ENCODE results near the gene ZCWPW2.

The ZCWPW2 gene

GRCh38 chr3:28386049-28386448 lies 37.5 kb downstream of the ZCWPW2 start:
- DNase-seq (ENCODE audit: low read depth) = no peak

- no peak for DNase-seq (ENCODE audit: low read depth)
Measured at GRCh38 chr3:28388978-28389377, 40.5 kb downstream of the ZCWPW2 start.

- DNase-seq (ENCODE audit: low read depth) = no peak
Measured at GRCh38 chr3:28399206-28399605, 50.7 kb downstream of the ZCWPW2 start.

GRCh38 chr3:28406241-28406640 lies 57.7 kb downstream of the ZCWPW2 start:
- no peak for DNase-seq (ENCODE audit: low read depth)

- no peak for DNase-seq (ENCODE audit: low read depth)
Measured at GRCh38 chr3:28449398-28449797, 100.9 kb downstream of the ZCWPW2 start.

- no peak for DNase-seq (ENCODE audit: low read depth)
Measured at GRCh38 chr3:28462866-28463265, 114.3 kb downstream of the ZCWPW2 start.

GRCh38 chr3:28467414-28467813 lies 118.9 kb downstream of the ZCWPW2 start:
- no peak for DNase-seq (ENCODE audit: low read depth)

GRCh38 chr3:28476194-28476593 lies 127.7 kb downstream of the ZCWPW2 start:
- DNase-seq (ENCODE audit: low read depth) = no peak

GRCh38 chr3:28476764-28477163 lies 128.2 kb downstream of the ZCWPW2 start:
- DNase-seq (ENCODE audit: low read depth) = no peak

GRCh38 chr3:28485164-28485563 lies 136.6 kb downstream of the ZCWPW2 start:
- DNase-seq (ENCODE audit: low read depth) = no peak

- DNase-seq (ENCODE audit: low read depth) = no peak
Measured at GRCh38 chr3:28495301-28495700, 146.8 kb downstream of the ZCWPW2 start.

GRCh38 chr3:28502397-28502937 lies 153.9 kb downstream of the ZCWPW2 start:
- no peak for DNase-seq (ENCODE audit: low read depth)

GRCh38 chr3:28504976-28505375 lies 156.5 kb downstream of the ZCWPW2 start:
- no peak for DNase-seq (ENCODE audit: low read depth)

GRCh38 chr3:28521663-28522062 lies 173.1 kb downstream of the ZCWPW2 start:
- DNase-seq (ENCODE audit: low read depth) = no peak

- DNase-seq (ENCODE audit: low read depth) = no peak
Measured at GRCh38 chr3:28542351-28542750, 193.8 kb downstream of the ZCWPW2 start.

- no peak for DNase-seq (ENCODE audit: low read depth)
Measured at GRCh38 chr3:28544236-28544635, 195.7 kb downstream of the ZCWPW2 start.

GRCh38 chr3:28544831-28545230 lies 196.3 kb downstream of the ZCWPW2 start:
- no peak for DNase-seq (ENCODE audit: low read depth)

GRCh38 chr3:28547677-28548076 lies 199.2 kb downstream of the ZCWPW2 start:
- no peak for DNase-seq (ENCODE audit: low read depth)

GRCh38 chr3:28553175-28553574 lies 204.7 kb downstream of the ZCWPW2 start:
- DNase-seq (ENCODE audit: low read depth) = no peak

GRCh38 chr3:28556195-28556594 lies 207.7 kb downstream of the ZCWPW2 start:
- no peak for DNase-seq (ENCODE audit: low read depth)

- no peak for DNase-seq (ENCODE audit: low read depth)
Measured at GRCh38 chr3:28564211-28564610, 215.7 kb downstream of the ZCWPW2 start.

GRCh38 chr3:28569357-28569756 lies 220.8 kb downstream of the ZCWPW2 start:
- DNase-seq (ENCODE audit: low read depth) = no peak

- DNase-seq (ENCODE audit: low read depth) = no peak
Measured at GRCh38 chr3:28574036-28574435, 225.5 kb downstream of the ZCWPW2 start.

- DNase-seq (ENCODE audit: low read depth) = no peak
Measured at GRCh38 chr3:28575100-28575745, 226.7 kb downstream of the ZCWPW2 start.
